IMR-90 (cell line): ENCODE results near the gene ZNF17. TPM values are rescaled to one million over a fixed set of nuclear protein-coding genes. Genes with fewer than 3 reads are reported as not detected.

Experiments
- BHLHE40 ChIP-seq: fragments of 150-350 bp; IDR thresholded peaks from 2 replicates; pipeline ENCODE4 v1.6.1; 2016; ENCODE audit warnings: mild to moderate bottlenecking, low read depth, low read length
- CEBPB ChIP-seq: IDR thresholded peaks from 2 replicates; pipeline ENCODE4 v1.6.1; 2012; ENCODE audit warnings: low read depth, low read length, improper control_type of control experiment
- USF2 ChIP-seq: fragments of 150-350 bp; IDR thresholded peaks from 2 replicates; pipeline ENCODE4 v1.6.1; 2017; ENCODE audit warnings: mild to moderate bottlenecking, antibody characterized with exemption, low read length, low read depth
- microRNA-seq, 2 experiments: library from miRNA; stranded (forward) in 1 of 2; unstranded in 1 of 2; fragments of 10-50 nt in 1 of 2; fragments of <30 nt in 1 of 2; gene quantifications in 1 of 2; microRNA quantifications in 1 of 2; one replicate each; pipeline versions ENCODE3 to v1.1.0; 2013 to 2020; ENCODE audit not compliant: insufficient read depth in 1 of 2, insufficient read length in 1 of 2, unreplicated experiment in 1 of 2
- polyA plus RNA-seq, 3 experiments: library from polyadenylated mRNA; depleted of rRNA; stranded (reverse); fragments of >200 nt; gene quantifications; 2 replicates each; pipeline ENCODE4 v1.2.3, GENCODE V29; 2012; ENCODE audit warnings: low replicate concordance in 1 of 3
- small RNA-seq, 5 experiments: library from RNA; depleted of rRNA; stranded (forward); fragments of <200 nt; gene quantifications; one replicate each; pipeline ENCODE3, GENCODE V24; 2012
- total RNA-seq: library from RNA; depleted of rRNA; stranded (reverse); fragments of >200 nt; gene quantifications from 2 replicates; pipeline ENCODE4 v1.2.3, GENCODE V29; 2012; rRNA removed

Gene ZNF17
- total and polyA plus RNA-seq, 2 of the 4 experiments (the other 2 are of a cell fraction) = 4.3 to 17.4 TPM

GRCh38 chr19:57466489-57466888, 55.5 kb downstream of the ZNF17 start (continued):
- TF ChIP-seq USF2 (no peak), BHLHE40 (no peak), CEBPB (no peak)

Small RNAs within 50 kb of the gene (microRNA-seq; reads per million reads assigned to microRNA genes)
- not detected for gene VN1R107P (ENCODE audit: insufficient read depth, insufficient read length)

Small RNAs within 50 kb of the gene (small RNA-seq; reads per million reads assigned to genes)
- 0 reads per million in 5 experiments for gene VN1R107P

Other genes starting within 250 kb of the ZNF17 start
- gene DUXA, start 243.7 kb upstream of the ZNF17 start, total RNA-seq = not detected in 2 replicates
- not detected in 2 replicates for gene DUXA, start 243.7 kb upstream of the ZNF17 start, polyA plus RNA-seq (2012; rRNA removed)
- 23.9 and 31.9 TPM in 2 replicates for gene ZNF264, start 219.7 kb upstream of the ZNF17 start, total RNA-seq
- gene ZNF264, start 219.7 kb upstream of the ZNF17 start, polyA plus RNA-seq (2012; rRNA removed) = 3.4 and 3.5 TPM in 2 replicates
- gene AURKC, start 180.1 kb upstream of the ZNF17 start, total RNA-seq = 0.83 and 0.90 TPM in 2 replicates
- 0.82 and 1.3 TPM in 2 replicates for gene AURKC, start 180.1 kb upstream of the ZNF17 start, polyA plus RNA-seq (2012; rRNA removed)
- 26.1 and 32.3 TPM in 2 replicates for gene ZNF805, start 170.5 kb upstream of the ZNF17 start, total RNA-seq
- 2.4 and 3.0 TPM in 2 replicates for gene ZNF805, start 170.5 kb upstream of the ZNF17 start, polyA plus RNA-seq (2012; rRNA removed)
- gene ZNF460, start 130.7 kb upstream of the ZNF17 start, total RNA-seq = 41.9 and 55.2 TPM in 2 replicates
- gene ZNF460, start 130.7 kb upstream of the ZNF17 start, polyA plus RNA-seq (2012; rRNA removed) = 3.2 and 3.6 TPM in 2 replicates
- 8.3 and 9.0 TPM in 2 replicates for gene ZNF543, start 90.7 kb upstream of the ZNF17 start, total RNA-seq
- 0.92 and 1.8 TPM in 2 replicates for gene ZNF543, start 90.7 kb upstream of the ZNF17 start, polyA plus RNA-seq (2012; rRNA removed)
- gene ZNF304, start 59.9 kb upstream of the ZNF17 start, total RNA-seq = 11.9 and 16.1 TPM in 2 replicates
- 2.9 and 3.9 TPM in 2 replicates for gene ZNF304, start 59.9 kb upstream of the ZNF17 start, polyA plus RNA-seq (2012; rRNA removed)
- gene TRAPPC2B, start 47.6 kb upstream of the ZNF17 start, total RNA-seq = 14.4 and 20.4 TPM in 2 replicates
- 11.0 and 14.9 TPM in 2 replicates for gene TRAPPC2B, start 47.6 kb upstream of the ZNF17 start, polyA plus RNA-seq (2012; rRNA removed)
- 4.4 and 5.6 TPM in 2 replicates for gene ZNF547, start 47.6 kb upstream of the ZNF17 start, total RNA-seq
- 1.4 and 2.1 TPM in 2 replicates for gene ZNF547, start 47.6 kb upstream of the ZNF17 start, polyA plus RNA-seq (2012; rRNA removed)
- 23.9 and 24.2 TPM in 2 replicates for gene ZNF548, start 21.3 kb upstream of the ZNF17 start, total RNA-seq
- 6.9 and 7.5 TPM in 2 replicates for gene ZNF548, start 21.3 kb upstream of the ZNF17 start, polyA plus RNA-seq (2012; rRNA removed)
- gene ZNF749, start 24.2 kb downstream of the ZNF17 start, total RNA-seq = 8.1 and 9.9 TPM in 2 replicates
- gene ZNF749, start 24.2 kb downstream of the ZNF17 start, polyA plus RNA-seq (2012; rRNA removed) = 7.0 and 7.9 TPM in 2 replicates
- gene VN1R1, start 46.0 kb downstream of the ZNF17 start, total RNA-seq = 0.36 and 0.56 TPM in 2 replicates
- 0.14 and 0.32 TPM in 2 replicates for gene VN1R1, start 46.0 kb downstream of the ZNF17 start, polyA plus RNA-seq (2012; rRNA removed)
- gene ZNF772, start 66.4 kb downstream of the ZNF17 start, total RNA-seq = 25.6 and 33.0 TPM in 2 replicates
- gene ZNF772, start 66.4 kb downstream of the ZNF17 start, polyA plus RNA-seq (2012; rRNA removed) = 2.9 and 4.6 TPM in 2 replicates
- gene ZNF419, start 76.6 kb downstream of the ZNF17 start, total RNA-seq = 13.9 and 20.3 TPM in 2 replicates
- 5.0 and 6.4 TPM in 2 replicates for gene ZNF419, start 76.6 kb downstream of the ZNF17 start, polyA plus RNA-seq (2012; rRNA removed)
- gene ZNF773, start 88.8 kb downstream of the ZNF17 start, total RNA-seq = 11.9 and 13.3 TPM in 2 replicates
- gene ZNF773, start 88.8 kb downstream of the ZNF17 start, polyA plus RNA-seq (2012; rRNA removed) = 4.3 and 5.5 TPM in 2 replicates
- gene ZNF549, start 116.2 kb downstream of the ZNF17 start, total RNA-seq = 6.9 and 8.6 TPM in 2 replicates
- 2.1 and 2.4 TPM in 2 replicates for gene ZNF549, start 116.2 kb downstream of the ZNF17 start, polyA plus RNA-seq (2012; rRNA removed)
- gene ZNF550, start 148.7 kb downstream of the ZNF17 start, total RNA-seq = 6.9 and 12.5 TPM in 2 replicates
- gene ZNF550, start 148.7 kb downstream of the ZNF17 start, polyA plus RNA-seq (2012; rRNA removed) = 4.2 and 5.7 TPM in 2 replicates
- 6.1 and 8.1 TPM in 2 replicates for gene ZNF416, start 167.8 kb downstream of the ZNF17 start, total RNA-seq
- gene ZNF416, start 167.8 kb downstream of the ZNF17 start, polyA plus RNA-seq (2012; rRNA removed) = 2.3 and 2.6 TPM in 2 replicates
- 9.2 and 11.8 TPM in 2 replicates for gene ZIK1, start 173.0 kb downstream of the ZNF17 start, total RNA-seq
- gene ZIK1, start 173.0 kb downstream of the ZNF17 start, polyA plus RNA-seq (2012; rRNA removed) = 3.5 and 4.1 TPM in 2 replicates
- gene ZNF530, start 188.7 kb downstream of the ZNF17 start, total RNA-seq = 4.4 and 6.6 TPM in 2 replicates
- gene ZNF530, start 188.7 kb downstream of the ZNF17 start, polyA plus RNA-seq (2012; rRNA removed) = 2.9 and 3.0 TPM in 2 replicates
- 31.0 and 31.1 TPM in 2 replicates for gene ZNF134, start 203.1 kb downstream of the ZNF17 start, total RNA-seq
- 6.0 and 6.2 TPM in 2 replicates for gene ZNF134, start 203.1 kb downstream of the ZNF17 start, polyA plus RNA-seq (2012; rRNA removed)
- gene ZNF211, start 222.0 kb downstream of the ZNF17 start, total RNA-seq = 9.2 and 13.1 TPM in 2 replicates
- gene ZNF211, start 222.0 kb downstream of the ZNF17 start, polyA plus RNA-seq (2012; rRNA removed) = 6.5 and 8.7 TPM in 2 replicates